HG03103 (cell line): ENCODE measurements around the gene OSBPL6.

ENCODE experiments used
- ATAC-seq: cut with Tn5 transposase; IDR thresholded peaks from one replicate; pipeline ENCODE4 v1.9.1; 2021; ENCODE audit warnings: low read depth; ENCODE audit not compliant: unreplicated experiment

The OSBPL6 gene

GRCh38 chr2:178233428-178233827 is 39.1 kb downstream of the OSBPL6 start:
- ATAC-seq, result no peak

- no peak for ATAC-seq
Observed at GRCh38 chr2:178234648-178235047, 40.3 kb downstream of the OSBPL6 start.

- ATAC-seq, result no peak
Observed at GRCh38 chr2:178237488-178238153, 43.3 kb downstream of the OSBPL6 start.

- no peak for ATAC-seq
Observed at GRCh38 chr2:178238154-178238521, 43.8 kb downstream of the OSBPL6 start.

- no peak for ATAC-seq
Observed at GRCh38 chr2:178238750-178239149, 44.4 kb downstream of the OSBPL6 start.

- ATAC-seq, result no peak
Observed at GRCh38 chr2:178241844-178242551, 47.7 kb downstream of the OSBPL6 start.

- no peak for ATAC-seq
Observed at GRCh38 chr2:178242552-178242883, 48.2 kb downstream of the OSBPL6 start.

- no peak for ATAC-seq
Observed at GRCh38 chr2:178243961-178244360, 49.6 kb downstream of the OSBPL6 start.

GRCh38 chr2:178244777-178245176 is 50.5 kb downstream of the OSBPL6 start:
- no peak for ATAC-seq

GRCh38 chr2:178246696-178247095 is 52.4 kb downstream of the OSBPL6 start:
- ATAC-seq, result no peak

- no peak for ATAC-seq
Observed at GRCh38 chr2:178247250-178247649, 52.9 kb downstream of the OSBPL6 start.

GRCh38 chr2:178250429-178250828 is 56.1 kb downstream of the OSBPL6 start:
- ATAC-seq, result no peak

GRCh38 chr2:178251151-178251955 is 57.0 kb downstream of the OSBPL6 start:
- ATAC-seq, result no peak

- ATAC-seq, result no peak
Observed at GRCh38 chr2:178256382-178257042, 62.2 kb downstream of the OSBPL6 start.

GRCh38 chr2:178257127-178257526 is 62.8 kb downstream of the OSBPL6 start:
- ATAC-seq, result no peak

- ATAC-seq, result no peak
Observed at GRCh38 chr2:178258916-178259315, 64.6 kb downstream of the OSBPL6 start.

GRCh38 chr2:178263159-178263860 is 69.0 kb downstream of the OSBPL6 start:
- ATAC-seq, result no peak

GRCh38 chr2:178264211-178264610 is 69.9 kb downstream of the OSBPL6 start:
- ATAC-seq, result no peak

GRCh38 chr2:178265851-178266250 is 71.5 kb downstream of the OSBPL6 start:
- no peak for ATAC-seq

- ATAC-seq, result no peak
Observed at GRCh38 chr2:178266445-178266844, 72.1 kb downstream of the OSBPL6 start.
